Caco-2 (cell line): ENCODE data around the gene SPACA7. TPM values are rescaled to one million over a fixed set of nuclear protein-coding genes. Genes with fewer than 3 reads are reported as not detected.

Experiments
- BruUV-seq: library from RNA; stranded (reverse); fragments of 400-500 nt; replicated peaks from 2 replicates; lab custom pipeline; 2021; lab: Mats Ljungman, UMichigan
- CTCF ChIA-PET: fragments of 300-600 bp; sonication (Branson Sonifier 250); formaldehyde crosslinking; loops from one replicate; lab custom pipeline; 2022; ENCODE audit warnings: antibody characterized with exemption; lab: Charles Lee
- POLR2A ChIA-PET: fragments of 300-600 bp; sonication (Branson Sonifier 250); formaldehyde crosslinking; loops from one replicate; lab custom pipeline; 2022; ENCODE audit warnings: antibody characterized with exemption; lab: Charles Lee
- DNase-seq, 2 experiments: peaks; one replicate each; pipeline versions ENCODE4 v3.0.0 to v3.0.0-alpha.2; 2020 to 2022
- H3K27me3 ChIP-seq: replicated peaks from 2 replicates; pipeline ENCODE4 v1.6.0; 2011; ENCODE audit warnings: low read length; ENCODE audit not compliant: control insufficient read depth, insufficient read depth
- H3K36me3 ChIP-seq: 2 replicates; pipeline ENCODE4 v1.5.1; 2011; ENCODE audit warnings: low read length; ENCODE audit not compliant: control insufficient read depth, insufficient read depth
- H3K4me1 ChIP-seq: fragments of 250-450 bp; sonication (Bioruptor Pico); 2 replicates; pipeline ENCODE4 v1.5.1; 2020; ENCODE audit warnings: mild to moderate bottlenecking
- H3K4me3 ChIP-seq: 2 replicates; pipeline ENCODE4 v1.5.1; 2011; ENCODE audit warnings: low read depth, mild to moderate bottlenecking, control low read depth, low read length
- H3K9me3 ChIP-seq: fragments of 250-450 bp; sonication (Bioruptor Pico); 2 replicates; pipeline ENCODE4 v1.5.1; 2020; ENCODE audit warnings: mild to moderate bottlenecking, moderate library complexity
- H3K27ac Mint-ChIP-seq: one replicate; pipeline ENCODE4 v1.8.0; 2022; ENCODE audit warnings: mixed read lengths; ENCODE audit not compliant: unreplicated experiment
- H3K27me3 Mint-ChIP-seq: one replicate; pipeline ENCODE4 v1.8.0; 2022; ENCODE audit warnings: mixed read lengths; ENCODE audit not compliant: insufficient read depth, unreplicated experiment
- H3K36me3 Mint-ChIP-seq: one replicate; pipeline ENCODE4 v1.8.0; 2022; ENCODE audit warnings: mild to moderate bottlenecking, mixed read lengths; ENCODE audit not compliant: insufficient read depth, unreplicated experiment
- H3K4me1 Mint-ChIP-seq: one replicate; pipeline ENCODE4 v1.8.0; 2022; ENCODE audit warnings: low read depth, mixed read lengths; ENCODE audit not compliant: unreplicated experiment
- H3K4me3 Mint-ChIP-seq: one replicate; pipeline ENCODE4 v1.8.0; 2022; ENCODE audit warnings: mild to moderate bottlenecking, moderate library complexity, mixed read lengths; ENCODE audit not compliant: unreplicated experiment
- H3K9me3 Mint-ChIP-seq: one replicate; pipeline ENCODE4 v1.8.0; 2022; ENCODE audit warnings: mixed read lengths; ENCODE audit not compliant: unreplicated experiment
- CTCF ChIP-seq, 2 experiments: fragments of 200-600 bp in 1 of 2; IDR thresholded peaks; 1 replicate in 1 of 2; 2 replicates in 1 of 2; pipeline versions ENCODE4 v1.5.1 to v1.8.0; 2011 to 2022; ENCODE audit warnings: antibody characterized with exemption in 1 of 2, control low read depth in 1 of 2, inconsistent platforms in 1 of 2, low read depth in 1 of 2, low read length in 1 of 2, mild to moderate bottlenecking in 1 of 2, moderate library complexity in 1 of 2; ENCODE audit not compliant: insufficient read depth in 1 of 2, severe bottlenecking in 1 of 2, unreplicated experiment in 1 of 2
- intact Hi-C: fragments of 100-400 bp; cut with micrococcal nuclease; formaldehyde crosslinking; loops from one replicate; pipeline ENCODE4 v1.10.0; 2022; ENCODE audit not compliant: unreplicated experiment
- total RNA-seq: library from RNA; stranded (reverse); gene quantifications from 2 replicates; pipeline ENCODE4 v1.2.3, GENCODE V29; 2022

SPACA7 gene
- total RNA-seq, 1 experiment from 2014 or later, result not detected

GRCh38 chr13:112331675-112332074, 44.5 kb upstream of the SPACA7 start:
- ChIA-PET CTCF (no interaction called here), POLR2A (no interaction called here)
- intact Hi-C loops, result no loop called here
- Mint-ChIP-seq H3K9me3 (peaks cover 5% of the 10 kb centered on the region), H3K27ac (no peak overlapping the region), H3K36me3 (no peaks in the 10 kb centered on the region), H3K4me1 (no peaks in the 10 kb centered on the region), H3K27me3 (peaks cover 38% of the 10 kb centered on the region), H3K4me3 (no peak overlapping the region)
- Histone ChIP-seq H3K4me1 (peaks cover 5% of the 10 kb centered on the region), H3K36me3 (no peaks in the 10 kb centered on the region), H3K4me3 (no peak overlapping the region), H3K27me3 (peaks cover 4% of the 10 kb centered on the region), H3K9me3 (no peaks in the 10 kb centered on the region)
- no peak for TF ChIP-seq CTCF (IDR thresholded peaks at IDR 0.05; ENCODE audit: insufficient read depth in 1 of 2, low read depth in 1 of 2, low read length in 1 of 2, severe bottlenecking in 1 of 2, unreplicated experiment in 1 of 2)
- BruUV-seq, result no TSS peak
- no peak for DNase-seq

- intact Hi-C loops, result no loop called here
- POLR2A ChIA-PET, result no interaction called here
- Mint-ChIP-seq H3K27ac (no peak overlapping the region), H3K4me3 (no peak overlapping the region), H3K36me3 (no peaks in the 10 kb centered on the region), H3K4me1 (no peaks in the 10 kb centered on the region), H3K27me3 (peaks cover 44% of the 10 kb centered on the region), H3K9me3 (peaks cover 14% of the 10 kb centered on the region)
- no peaks in the 10 kb centered on the region for H3K9me3 ChIP-seq
- BruUV-seq, result no TSS peak
- H3K4me3 ChIP-seq, result no peak overlapping the region
- CTCF ChIA-PET, result interaction anchor here (0.6 kb wide), 1 partner anchor 1805 kb away, joined by 5 read pairs; no protein-coding TSS in a partner anchor
- H3K36me3 ChIP-seq, result no peaks in the 10 kb centered on the region
- peaks cover 5% of the 10 kb centered on the region for H3K4me1 ChIP-seq
- no peak for DNase-seq
- TF ChIP-seq CTCF (IDR thresholded peaks at IDR 0.05; ENCODE audit: insufficient read depth in 1 of 2, low read depth in 1 of 2, low read length in 1 of 2, severe bottlenecking in 1 of 2, unreplicated experiment in 1 of 2), result no peak
- peaks cover 4% of the 10 kb centered on the region for H3K27me3 ChIP-seq
Observed at GRCh38 chr13:112332727-112333126, 43.4 kb upstream of the SPACA7 start.

DNA sequence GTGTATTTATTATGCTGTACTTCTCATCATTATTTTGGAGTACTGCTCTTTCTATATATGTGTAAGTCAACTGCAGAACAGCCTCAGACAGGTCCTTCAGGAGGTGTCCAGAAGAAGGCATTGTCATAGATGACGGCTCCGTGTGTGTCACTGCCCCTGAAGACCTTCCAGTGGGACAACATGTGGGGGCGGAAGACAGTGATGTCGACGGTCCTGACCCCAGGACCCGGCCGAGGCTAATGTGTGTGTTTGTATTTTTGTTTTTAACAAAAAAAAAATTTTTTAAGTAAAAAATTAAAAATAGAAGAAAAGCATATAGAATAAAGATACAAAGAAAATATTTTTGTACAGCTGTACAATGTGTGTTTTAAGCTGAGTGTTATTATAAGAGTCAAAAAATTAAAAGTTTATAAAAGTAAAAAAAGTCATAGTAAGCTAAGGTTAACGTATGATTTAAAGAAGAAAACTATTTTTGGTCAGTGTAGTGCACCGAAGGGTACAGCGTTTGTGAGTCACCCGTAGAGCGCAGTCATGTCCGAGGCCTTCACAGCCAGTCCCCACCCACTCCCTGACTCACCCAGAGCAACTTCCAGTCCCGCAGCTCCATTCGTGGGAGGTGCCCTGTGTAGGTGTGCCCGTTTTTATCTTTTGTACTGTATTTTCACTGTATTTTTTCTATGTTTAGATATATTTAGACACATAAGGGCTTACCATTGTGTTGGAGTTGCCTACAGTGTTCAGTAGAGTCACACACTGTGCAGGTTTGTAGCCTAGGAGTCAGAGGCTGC, 42.2 kb upstream of the SPACA7 start:
- POLR2A ChIA-PET, result no interaction called here
- no peak for TF ChIP-seq CTCF (IDR thresholded peaks at IDR 0.05; ENCODE audit: insufficient read depth in 1 of 2, low read depth in 1 of 2, low read length in 1 of 2, severe bottlenecking in 1 of 2, unreplicated experiment in 1 of 2)
- Mint-ChIP-seq H3K27me3 (peaks cover 40% of the 10 kb centered on the region), H3K4me3 (no peak overlapping the region), H3K27ac (no peak overlapping the region), H3K9me3 (peaks cover 14% of the 10 kb centered on the region), H3K36me3 (no peaks in the 10 kb centered on the region), H3K4me1 (no peaks in the 10 kb centered on the region)
- H3K4me1 ChIP-seq, result peaks cover 5% of the 10 kb centered on the region
- no peaks in the 10 kb centered on the region for H3K9me3 ChIP-seq
- no peaks in the 10 kb centered on the region for H3K36me3 ChIP-seq
- peaks cover 4% of the 10 kb centered on the region for H3K27me3 ChIP-seq
- no peak overlapping the region for H3K4me3 ChIP-seq
- CTCF ChIA-PET, result no interaction called here
- intact Hi-C loops, result no loop called here
- DNase-seq, result no peak
- no TSS peak for BruUV-seq
